GM10266 (cell line): ENCODE results near the gene LSM7.

Source experiments
- DNase-seq: peaks from one replicate; pipeline ENCODE4 v3.0.0; 2012; ENCODE audit errors: extremely low spot score
- CTCF ChIP-seq: IDR thresholded peaks from 2 replicates; pipeline ENCODE4 v1.5.1; 2012; ENCODE audit warnings: mild to moderate bottlenecking, low read depth; ENCODE audit not compliant: control insufficient read depth, insufficient read depth; ENCODE audit errors: missing control alignments

The LSM7 gene

GRCh38 chr19:2312820-2313501 is 15.4 kb downstream of the LSM7 start:
- no peak for DNase-seq
- TF ChIP-seq CTCF = no peak

GRCh38 chr19:2311093-2311492 is 17.3 kb downstream of the LSM7 start:
- no peak for TF ChIP-seq CTCF
- DNase-seq = no peak

GRCh38 chr19:2309734-2310362 is 18.5 kb downstream of the LSM7 start:
- no peak for DNase-seq

GRCh38 chr19:2308114-2308556 is 20.3 kb downstream of the LSM7 start, which contains the start of gene LINGO3:
TSS of gene LINGO3 (minus strand) at chr19:2308154. CDS start at chr19:2291776, 16,378 bp downstream.
- no peak for DNase-seq
- TF ChIP-seq CTCF = no peak

More at GRCh38 chr19:2309734-2310362, 18.5 kb downstream of the LSM7 start:
- no peak for TF ChIP-seq CTCF

- no peak for DNase-seq
- no peak for TF ChIP-seq CTCF
These were observed 20.8 kb downstream of the LSM7 start for GRCh38 chr19:2307518-2308012.

- DNase-seq = no peak
- TF ChIP-seq CTCF = no peak
These were observed 21.4 kb downstream of the LSM7 start for GRCh38 chr19:2306971-2307370.

GRCh38 chr19:2306281-2306806 is 22.0 kb downstream of the LSM7 start:
- no peak for DNase-seq
- no peak for TF ChIP-seq CTCF
